ENCODE measurements around the gene PLPPR4. TPM values are rescaled to one million over a fixed set of nuclear protein-coding genes. Genes with fewer than 3 reads are reported as not detected.

Gene PLPPR4
- total RNA-seq, 4 donors from 2014 or later = 1.6 to 5.1 (median 1.9) TPM

- no peak for TF ChIP-seq POLR2A (IDR thresholded peaks at IDR 0.05)
- no peak for DNase-seq (ENCODE audit: low spot score in 2 of 2)
- 87 to 91% methylated on average over 5 of the region's 5 CpGs for WGBS, 2 donors
- H3K4me3 ChIP-seq (ENCODE audit: low read depth, poor library complexity, severe bottlenecking) = no peak overlapping the region
- intact Hi-C loops (cut with DNase I; ENCODE audit: low total_unique reads) = no loop called here
Observed at GRCh38 chr1:99334991-99335390, 70.7 kb downstream of the PLPPR4 start.

DNA sequence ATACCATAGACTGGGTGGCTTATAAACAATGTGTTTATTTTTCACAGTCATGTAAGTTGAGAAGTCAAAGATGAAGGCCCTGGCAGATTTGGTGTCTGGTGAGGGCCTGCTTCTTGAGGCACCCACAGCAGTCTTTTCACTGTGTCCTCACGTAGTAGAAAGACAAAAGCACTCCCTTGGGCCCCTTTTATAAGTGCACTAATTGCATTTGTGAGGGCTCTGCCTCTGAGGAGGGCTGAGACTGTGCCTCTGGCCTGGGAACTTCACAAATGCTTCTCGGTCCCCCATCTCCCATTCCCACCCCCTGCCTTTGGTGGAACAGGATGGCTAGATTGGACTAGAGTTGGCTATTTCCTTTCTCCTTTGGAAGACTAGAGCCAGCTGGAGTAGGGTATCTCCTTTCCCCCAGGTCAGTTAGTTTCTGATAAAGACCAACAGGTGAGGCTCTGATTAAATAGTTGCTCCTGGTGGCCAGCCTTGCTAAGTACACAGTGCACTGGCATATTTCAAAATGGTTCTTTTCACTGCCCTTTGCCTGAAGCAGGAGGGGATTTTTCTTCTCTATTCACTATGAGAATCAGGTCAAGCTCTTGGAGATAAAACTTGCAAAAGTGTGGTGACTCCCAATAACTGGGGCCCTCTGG is 82.9 kb downstream of the PLPPR4 start:
- WGBS, 2 donors = 70 to 72% methylated on average over 2 of the region's 2 CpGs
- TF ChIP-seq POLR2A (IDR thresholded peaks at IDR 0.05) = no peak
- TF ChIP-seq, protein P1, sequence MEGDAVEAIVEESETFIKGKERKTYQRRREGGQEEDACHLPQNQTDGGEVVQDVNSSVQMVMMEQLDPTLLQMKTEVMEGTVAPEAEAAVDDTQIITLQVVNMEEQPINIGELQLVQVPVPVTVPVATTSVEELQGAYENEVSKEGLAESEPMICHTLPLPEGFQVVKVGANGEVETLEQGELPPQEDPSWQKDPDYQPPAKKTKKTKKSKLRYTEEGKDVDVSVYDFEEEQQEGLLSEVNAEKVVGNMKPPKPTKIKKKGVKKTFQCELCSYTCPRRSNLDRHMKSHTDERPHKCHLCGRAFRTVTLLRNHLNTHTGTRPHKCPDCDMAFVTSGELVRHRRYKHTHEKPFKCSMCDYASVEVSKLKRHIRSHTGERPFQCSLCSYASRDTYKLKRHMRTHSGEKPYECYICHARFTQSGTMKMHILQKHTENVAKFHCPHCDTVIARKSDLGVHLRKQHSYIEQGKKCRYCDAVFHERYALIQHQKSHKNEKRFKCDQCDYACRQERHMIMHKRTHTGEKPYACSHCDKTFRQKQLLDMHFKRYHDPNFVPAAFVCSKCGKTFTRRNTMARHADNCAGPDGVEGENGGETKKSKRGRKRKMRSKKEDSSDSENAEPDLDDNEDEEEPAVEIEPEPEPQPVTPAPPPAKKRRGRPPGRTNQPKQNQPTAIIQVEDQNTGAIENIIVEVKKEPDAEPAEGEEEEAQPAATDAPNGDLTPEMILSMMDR (IDR thresholded peaks at IDR 0.05) = no peak
- intact Hi-C loops (cut with DNase I; ENCODE audit: low total_unique reads) = no loop called here
- no peak overlapping the region for H3K4me3 ChIP-seq (ENCODE audit: low read depth, poor library complexity, severe bottlenecking)
- no peak for DNase-seq (ENCODE audit: low spot score in 2 of 2)

- intact Hi-C loops (cut with DNase I; ENCODE audit: low total_unique reads) = no loop called here
- 59 to 60% methylated on average over 5 of the region's 5 CpGs for WGBS, 2 donors
- TF ChIP-seq POLR2A (IDR thresholded peaks at IDR 0.05) = no peak
- TF ChIP-seq, protein P1 (IDR thresholded peaks at IDR 0.05) = no peak
- no peak for DNase-seq (ENCODE audit: low spot score in 2 of 2)
- H3K4me3 ChIP-seq (ENCODE audit: low read depth, poor library complexity, severe bottlenecking) = no peak overlapping the region
Observed at GRCh38 chr1:99348397-99349132, 84.3 kb downstream of the PLPPR4 start.

GRCh38 chr1:99352821-99353220 is 88.5 kb downstream of the PLPPR4 start:
- intact Hi-C loops (cut with DNase I; ENCODE audit: low total_unique reads) = no loop called here
- no peak for DNase-seq (ENCODE audit: low spot score in 2 of 2)
- WGBS, 2 donors = 70 to 80% methylated on average over 2 of the region's 2 CpGs
- no peak overlapping the region for H3K4me3 ChIP-seq (ENCODE audit: low read depth, poor library complexity, severe bottlenecking)
- TF ChIP-seq, protein P1 (IDR thresholded peaks at IDR 0.05) = no peak
- no peak for TF ChIP-seq POLR2A (IDR thresholded peaks at IDR 0.05)

GRCh38 chr1:99358770-99359169 is 94.5 kb downstream of the PLPPR4 start:
- no peak overlapping the region for H3K4me3 ChIP-seq (ENCODE audit: low read depth, poor library complexity, severe bottlenecking)
- intact Hi-C loops (cut with DNase I; ENCODE audit: low total_unique reads) = no loop called here
- DNase-seq (ENCODE audit: low spot score in 2 of 2) = no peak
- TF ChIP-seq POLR2A (IDR thresholded peaks at IDR 0.05) = no peak
- TF ChIP-seq, protein P1 (IDR thresholded peaks at IDR 0.05) = no peak
